KG1 (cell line): ENCODE results near the gene MAP3K14.

Experiments used
- DNase-seq: peaks from one replicate; lab custom pipeline; 2025; lab: John Stamatoyannopoulos, UW

The MAP3K14 gene

DNA sequence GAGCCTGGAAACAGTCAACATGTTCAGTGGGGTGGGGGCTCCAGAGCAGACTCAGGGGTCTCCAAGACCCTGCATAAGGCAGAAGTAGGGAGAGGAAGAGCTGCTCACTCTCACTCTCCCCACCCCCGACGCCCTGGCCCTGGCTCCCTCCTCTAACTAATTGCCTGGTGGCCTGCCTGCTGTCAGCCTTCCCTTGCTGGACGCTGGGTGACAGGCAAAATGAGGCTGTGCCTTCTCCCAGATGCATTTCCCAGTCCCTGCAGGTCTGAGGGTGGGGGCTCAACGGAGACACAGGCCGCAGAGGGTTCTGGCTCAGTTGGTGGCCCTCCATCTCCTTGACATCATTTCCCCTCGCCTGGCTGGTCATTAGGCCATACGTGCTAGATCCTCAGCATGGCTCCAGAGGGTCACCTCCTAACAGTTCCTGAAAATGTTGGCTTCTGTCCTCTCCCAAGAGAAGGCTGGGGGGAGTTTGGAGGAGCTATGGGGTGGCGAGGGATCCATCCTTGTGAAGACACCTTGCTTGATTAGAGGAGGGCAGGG is 93.8 kb downstream of the MAP3K14 start:
- no peak for DNase-seq

DNA sequence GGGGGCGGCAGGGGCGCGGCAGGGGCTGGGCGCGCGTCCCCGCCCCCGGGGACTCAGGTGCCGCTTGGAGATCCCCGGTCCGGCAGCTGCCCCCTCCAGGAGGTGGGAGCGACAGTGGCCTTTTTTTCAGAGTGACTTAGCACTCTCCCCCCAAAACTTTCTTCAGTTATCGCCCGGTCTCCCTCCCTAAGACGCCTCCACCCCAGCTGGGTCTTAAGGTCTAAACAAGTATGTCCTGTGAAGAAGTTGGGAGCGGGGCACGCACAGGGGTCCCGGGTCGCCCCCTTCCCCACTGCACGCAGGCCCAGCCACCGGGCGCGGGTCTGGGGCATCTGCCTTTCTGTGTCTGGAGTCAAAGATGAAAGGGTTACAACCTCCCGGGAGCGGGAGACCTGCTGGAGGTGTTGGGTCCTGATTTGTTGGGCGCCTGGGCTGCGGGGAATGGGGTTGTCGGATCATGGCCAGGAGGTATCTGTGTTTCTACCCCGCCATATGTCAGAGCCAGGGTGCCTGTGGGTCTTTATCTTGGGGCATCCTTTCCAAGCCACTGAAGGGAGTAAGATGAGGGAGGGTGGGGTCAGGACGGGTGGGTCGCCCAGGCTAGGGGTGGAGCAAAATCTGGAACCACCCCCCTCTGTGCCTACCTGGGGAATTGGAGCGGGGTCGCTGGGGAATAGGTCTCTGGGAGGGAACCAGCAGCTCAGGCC is 94.4 kb downstream of the MAP3K14 start:
- no peak for DNase-seq

DNA sequence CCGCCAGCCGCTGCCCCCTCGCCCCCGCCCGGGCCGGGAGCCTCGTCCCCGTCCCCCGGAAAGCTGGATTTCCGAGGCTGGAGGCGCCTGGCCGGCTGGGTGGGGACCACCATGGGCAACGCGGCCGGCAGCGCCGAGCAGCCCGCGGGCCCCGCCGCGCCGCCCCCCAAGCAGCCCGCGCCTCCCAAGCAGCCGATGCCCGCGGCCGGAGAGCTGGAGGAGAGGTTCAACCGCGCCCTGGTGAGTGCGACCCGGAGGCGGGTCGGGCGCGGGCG is 94.9 kb downstream of the MAP3K14 start:
- DNase-seq: no peak

DNA sequence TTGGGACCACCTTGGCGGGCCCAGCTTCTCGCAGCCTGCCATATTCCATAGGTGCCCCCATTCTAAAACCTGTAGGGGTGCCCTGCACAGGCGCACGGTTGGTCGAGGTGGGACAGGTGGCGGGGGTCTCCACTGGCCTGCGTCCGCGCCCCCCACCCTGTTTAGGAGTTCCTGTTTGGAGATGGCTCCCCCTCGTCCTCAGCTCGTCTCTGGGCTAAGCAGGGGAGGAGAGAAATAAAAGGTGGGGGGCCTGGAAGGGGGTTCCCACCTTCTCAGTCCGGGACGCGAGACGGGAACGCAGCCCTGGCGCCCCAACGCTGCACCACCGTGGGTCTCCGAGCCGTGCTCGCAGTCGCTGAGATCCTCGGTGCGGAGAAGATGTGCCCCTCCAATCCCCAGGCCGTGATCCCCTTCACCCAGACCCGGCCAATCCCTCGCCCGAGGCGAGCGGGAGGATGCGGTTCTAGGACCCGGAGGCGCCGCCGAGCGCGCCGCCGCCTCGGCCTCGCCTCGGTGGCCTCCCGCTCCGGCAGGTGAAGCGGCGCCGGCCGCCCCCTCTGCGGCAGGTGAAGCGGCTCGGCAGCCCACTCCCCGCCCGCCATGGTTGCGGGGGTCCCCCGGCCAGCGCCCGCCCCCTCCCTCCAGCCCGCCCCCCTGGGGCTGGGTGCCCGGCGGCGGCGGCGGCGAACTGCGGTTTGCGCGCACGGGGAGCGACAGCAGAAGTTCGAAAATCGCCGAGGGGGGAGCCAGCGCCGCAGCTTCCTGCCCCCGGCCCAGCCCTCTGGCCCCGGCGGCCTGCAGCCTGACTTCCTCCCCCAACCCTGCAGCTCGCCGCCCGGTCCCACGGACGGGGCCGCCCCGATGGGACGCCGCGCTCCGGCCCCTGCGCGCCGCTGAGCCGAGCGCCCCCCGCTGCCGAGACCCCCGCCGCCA is 95.5 kb downstream of the MAP3K14 start, which contains the start of gene FMNL1:
TSS of gene FMNL1 (plus strand) at position 805 of the 933 bp plus-strand sequence. CDS start 240 bp downstream, outside the sequence.
- peak; percentile 45 for DNase-seq

DNA sequence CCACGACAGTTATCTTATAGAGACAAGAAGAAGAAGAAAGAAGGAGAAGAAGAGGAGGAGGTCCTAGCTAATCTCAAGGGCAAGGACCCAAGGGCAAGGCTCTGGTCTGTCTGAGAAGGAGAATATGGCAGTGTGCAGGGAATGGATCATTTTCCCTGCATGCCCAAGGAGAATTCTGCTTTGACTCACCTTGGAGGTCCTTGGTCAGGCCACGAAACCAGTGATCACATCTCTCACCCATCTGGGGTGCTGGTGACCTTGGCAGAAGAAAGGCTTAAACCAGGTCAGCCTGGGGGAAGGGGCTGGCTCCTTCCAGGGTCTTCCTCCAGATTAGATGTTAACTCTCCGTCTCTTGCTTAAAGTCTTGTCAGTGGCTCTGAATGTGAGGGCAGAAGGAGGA is 96.7 kb downstream of the MAP3K14 start:
- DNase-seq: no peak

DNA sequence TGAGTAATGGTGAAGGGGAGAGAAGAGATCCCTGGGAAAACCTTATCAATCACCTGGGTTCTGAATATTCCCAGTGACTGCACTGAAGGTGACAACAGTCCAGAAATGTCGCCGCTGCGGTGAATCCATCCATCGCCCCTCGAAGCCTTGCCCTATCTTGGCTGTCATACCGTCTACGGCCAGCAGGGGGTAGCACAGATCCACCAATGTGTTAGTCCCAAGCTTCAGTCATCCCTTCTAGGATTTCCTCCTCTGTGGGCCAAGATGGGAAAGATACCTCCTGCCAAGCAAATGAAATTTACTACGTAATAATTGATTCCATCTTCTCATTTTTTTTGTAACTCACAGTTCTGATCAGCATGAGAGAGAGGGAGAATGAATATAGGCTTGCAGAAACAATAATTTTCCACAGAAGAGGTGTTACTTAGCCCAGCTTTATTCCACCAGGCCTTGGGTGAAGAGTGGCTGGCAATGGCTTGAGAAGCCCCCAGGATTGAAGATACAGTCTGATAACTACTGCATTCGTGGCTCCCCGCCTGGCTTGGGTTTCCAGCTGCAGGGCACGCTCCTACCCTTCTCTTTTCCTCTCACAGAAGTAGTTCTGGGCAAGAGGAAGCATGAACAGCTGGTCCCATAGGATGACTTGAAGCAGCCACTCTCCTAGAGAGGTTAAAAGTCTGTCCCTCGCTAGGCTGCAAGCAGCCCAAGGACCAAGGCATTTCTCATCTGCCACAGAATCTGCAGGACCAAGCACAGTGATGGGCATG is 97.7 kb downstream of the MAP3K14 start:
- DNase-seq: peak; percentile 79
